NCI-H2107 treated with DMSO at 0.1 percent for 48 hours (cell line): ENCODE measurements around the gene UGT2A2.
A peak's percentile ranks its signal among the peaks of the same experiment; 100 is the strongest.
"Not testable (repeated sequence)": the region's sequence is repeated elsewhere in the genome, so short reads cannot be mapped to it uniquely, and the experiment has no call there.

Experiments used
- DNase-seq: peaks from one replicate; lab custom pipeline; 2025; ENCODE audit not compliant: unreplicated experiment; lab: John Stamatoyannopoulos, UW

UGT2A2 gene

GRCh38 chr4:69639542-69639941, at the start of gene UGT2A2:
UGT2A2 (minus strand) TSS chr4:69639642; CDS start chr4:69639640, 2 bp downstream.
- DNase-seq = no peak

DNA sequence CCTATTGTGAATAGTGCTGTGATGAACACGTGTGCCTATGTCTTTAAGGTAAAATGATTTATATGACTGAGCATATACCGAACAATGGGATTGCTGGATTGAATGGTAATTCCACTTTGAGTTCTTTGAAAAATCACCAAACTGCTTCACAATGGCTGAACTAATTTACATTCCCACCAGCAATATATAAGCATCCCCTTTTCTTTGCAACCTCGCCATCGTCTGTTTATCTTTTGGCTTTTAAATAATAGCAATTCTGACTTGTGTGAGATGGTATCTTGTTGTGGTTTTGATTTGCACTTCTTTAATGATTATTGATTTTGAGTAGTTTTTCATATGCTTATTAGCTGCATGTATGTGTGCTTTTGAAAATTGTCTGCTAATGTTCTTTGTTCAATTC, 45.4 kb upstream of the UGT2A2 start:
- no peak for DNase-seq

DNA sequence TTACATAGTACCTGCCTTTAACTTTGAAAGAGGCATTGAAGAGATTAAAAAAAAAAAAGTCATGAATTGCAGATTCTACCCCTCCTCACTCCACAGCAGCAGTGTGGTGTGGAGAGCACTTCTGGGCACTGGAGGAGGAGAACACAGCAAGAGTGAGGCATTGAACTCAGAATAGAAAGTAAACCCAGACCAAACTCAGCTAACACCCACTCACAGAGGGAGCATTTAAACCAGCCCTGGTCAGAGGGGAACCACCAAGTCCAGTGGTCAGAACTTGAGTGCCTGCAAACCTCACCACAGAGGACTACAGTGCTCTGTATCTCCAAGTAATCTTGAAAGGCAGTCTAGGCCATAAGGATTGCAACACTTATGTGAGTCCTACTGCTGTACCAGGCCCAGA, 29.2 kb upstream of the UGT2A2 start:
- no peak for DNase-seq

GRCh38 chr4:69664009-69664408, 24.6 kb upstream of the UGT2A2 start:
- DNase-seq = not testable (repeated sequence)

GRCh38 chr4:69661130-69661803, 21.8 kb upstream of the UGT2A2 start:
- DNase-seq = not testable (repeated sequence)

DNA sequence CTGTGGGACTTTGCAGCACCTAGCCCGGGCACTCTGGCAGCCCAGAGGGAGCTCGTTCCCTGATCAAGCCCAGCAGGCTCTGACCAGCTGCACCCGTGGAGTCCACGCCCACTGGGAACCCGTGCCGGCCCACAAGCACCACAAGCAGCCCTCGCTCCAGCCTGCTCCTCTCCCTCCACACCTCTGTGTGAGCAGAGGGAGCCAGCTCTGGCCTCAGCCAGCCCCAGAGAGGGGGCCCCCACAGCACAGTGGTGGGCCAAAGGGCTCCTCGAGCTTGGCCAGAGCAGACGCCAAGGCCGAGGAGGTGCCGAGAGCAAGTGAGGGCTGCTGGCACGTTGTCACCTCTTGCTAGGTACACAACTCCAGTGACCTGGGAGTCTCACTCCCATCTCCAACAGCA, 18.7 kb upstream of the UGT2A2 start:
- DNase-seq = no peak

DNA sequence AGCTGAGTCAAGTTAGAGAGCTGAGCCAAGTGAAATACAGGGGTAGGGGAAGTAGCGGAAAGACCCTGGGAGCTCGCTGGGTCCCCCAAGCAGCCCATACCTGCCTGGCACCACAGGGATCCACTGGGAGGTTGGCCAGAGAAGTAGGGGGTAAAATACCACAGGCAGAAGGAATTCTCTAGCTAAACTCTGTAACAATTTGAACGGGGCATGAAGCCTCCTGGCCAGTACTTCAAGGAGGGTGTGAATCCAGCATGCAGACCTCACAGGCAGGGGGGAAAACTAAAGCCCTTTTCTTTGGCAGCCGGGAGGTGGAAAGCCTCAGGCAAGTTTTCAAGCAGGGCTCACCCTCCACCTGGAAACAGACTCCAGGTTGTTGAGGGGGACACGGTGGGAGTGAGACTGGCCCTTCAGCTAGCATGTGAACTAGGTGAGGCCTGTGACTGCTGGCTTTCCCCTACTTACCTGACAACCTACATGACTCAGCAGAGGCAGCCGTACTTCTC, 17.3 kb upstream of the UGT2A2 start:
- DNase-seq = no peak

- no peak for DNase-seq
Measured at GRCh38 chr4:69653147-69653546, 13.7 kb upstream of the UGT2A2 start, which contains the start of gene UGT2A1. UGT2A1 (minus strand) TSS chr4:69653247; CDS start chr4:69647644, 5,603 bp downstream.

- DNase-seq = no peak
Measured at GRCh38 chr4:69650872-69651271, 11.4 kb upstream of the UGT2A2 start.

GRCh38 chr4:69649629-69650028, 10.2 kb upstream of the UGT2A2 start:
- DNase-seq = no peak

- DNase-seq = no peak
Measured at GRCh38 chr4:69649207-69649606, 9.8 kb upstream of the UGT2A2 start.

GRCh38 chr4:69642961-69643360, 3.5 kb upstream of the UGT2A2 start:
- no peak for DNase-seq

GRCh38 chr4:69640289-69640688, 847 bp upstream of the UGT2A2 start:
- DNase-seq = no peak

- DNase-seq = peak; percentile 43
Measured at GRCh38 chr4:69617083-69617694, 22.3 kb downstream of the UGT2A2 start.

- DNase-seq = no peak
Measured at GRCh38 chr4:69610484-69610883, 29.0 kb downstream of the UGT2A2 start.

DNA sequence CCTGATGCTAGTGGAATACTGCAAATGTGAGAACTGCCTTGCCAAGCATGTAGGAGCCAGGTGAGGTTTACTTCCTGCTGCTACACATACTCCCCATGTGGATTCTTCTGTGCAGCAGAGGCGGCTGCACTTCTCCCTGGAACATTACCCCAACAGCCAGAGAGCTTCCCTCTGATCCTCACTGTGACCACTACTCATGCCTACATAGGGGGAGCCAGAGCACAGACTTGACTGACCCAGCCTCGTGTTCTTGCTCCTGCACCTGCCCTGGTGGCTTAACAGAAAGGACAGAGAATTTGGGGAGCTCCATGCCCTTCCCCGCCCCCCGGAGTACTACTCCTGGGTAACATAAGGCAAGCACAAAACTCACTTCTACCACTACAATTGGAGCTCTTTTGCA, 38.4 kb downstream of the UGT2A2 start:
- DNase-seq = peak; percentile 9

DNA sequence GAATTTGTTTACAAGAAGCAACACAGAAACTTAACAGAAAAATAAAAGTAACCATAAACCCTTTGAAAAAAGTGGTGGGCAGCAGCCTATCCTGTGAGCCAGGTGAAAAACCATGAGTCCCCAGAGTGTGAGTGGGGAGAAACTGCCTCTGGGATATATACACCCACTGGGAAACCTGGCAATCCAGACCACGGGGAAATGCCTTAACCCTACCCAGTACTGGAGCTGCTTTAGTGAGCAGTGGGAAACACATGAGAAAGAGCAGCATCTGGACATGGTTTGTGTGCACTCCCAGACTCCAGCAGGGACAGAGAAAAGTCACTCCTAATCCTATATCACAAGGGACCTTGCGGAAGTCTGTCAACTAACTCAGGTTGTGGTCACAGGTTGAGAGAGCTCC, 39.4 kb downstream of the UGT2A2 start:
- DNase-seq = no peak

GRCh38 chr4:69594382-69594781, 45.1 kb downstream of the UGT2A2 start:
- no peak for DNase-seq

- no peak for DNase-seq
Measured at GRCh38 chr4:69591364-69591763, 48.1 kb downstream of the UGT2A2 start.

DNA sequence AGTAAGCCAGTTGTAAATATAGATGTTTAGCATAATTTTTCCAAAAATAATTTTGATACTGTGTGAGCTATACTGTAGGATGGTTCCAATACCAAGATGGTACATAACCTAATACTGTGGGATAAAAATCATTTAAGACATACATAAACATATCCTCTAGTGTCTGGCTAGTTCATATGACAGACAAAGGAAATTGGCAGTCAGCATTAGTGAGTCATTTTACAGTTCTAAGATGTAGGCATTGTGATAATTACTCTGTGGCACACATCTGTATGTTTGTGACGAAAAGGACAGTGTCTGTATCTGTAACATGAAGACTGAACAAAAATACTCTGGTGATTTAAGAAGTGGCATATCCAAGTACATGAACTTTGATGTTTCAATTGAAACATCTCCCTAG, 49.6 kb downstream of the UGT2A2 start:
- no peak for DNase-seq

DNA sequence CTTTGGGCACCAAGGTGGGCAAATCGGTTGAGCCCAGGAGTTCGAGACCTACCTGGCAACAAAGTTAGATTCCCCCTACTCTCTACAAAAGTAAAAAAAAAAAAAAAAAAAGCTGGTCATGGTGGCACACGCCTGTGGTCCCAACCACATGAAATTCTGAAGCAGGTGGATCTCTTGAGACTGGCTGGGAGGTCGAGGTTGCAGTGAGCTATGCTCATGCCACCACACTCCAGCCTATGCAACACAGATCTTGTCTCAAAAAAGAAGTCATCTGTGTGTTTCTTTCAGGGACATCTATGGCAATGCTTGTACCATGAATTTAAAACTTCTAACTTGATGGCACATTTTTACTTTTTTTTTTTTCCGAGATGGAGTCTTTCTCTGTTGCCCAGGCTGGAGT, 55.3 kb downstream of the UGT2A2 start:
- no peak for DNase-seq

DNA sequence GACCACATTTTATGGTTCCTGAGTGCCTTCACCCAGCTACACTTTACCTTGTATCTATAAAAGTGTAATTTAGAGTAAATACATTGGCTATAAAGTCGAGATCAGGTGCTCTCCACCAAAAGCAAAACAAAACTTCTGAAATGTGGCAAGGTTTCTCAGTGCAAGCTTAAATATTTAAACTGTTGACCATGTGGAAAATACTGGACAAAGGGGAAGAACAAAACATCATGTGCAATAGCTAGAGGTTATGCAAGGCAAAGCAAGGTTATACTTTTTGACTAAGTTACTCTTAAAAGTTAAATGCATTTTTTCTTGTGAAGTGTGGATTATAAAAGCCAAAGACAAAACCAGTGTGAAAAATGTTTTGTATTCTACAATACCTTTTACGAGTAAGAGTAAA, 55.9 kb downstream of the UGT2A2 start:
- DNase-seq = no peak

DNA sequence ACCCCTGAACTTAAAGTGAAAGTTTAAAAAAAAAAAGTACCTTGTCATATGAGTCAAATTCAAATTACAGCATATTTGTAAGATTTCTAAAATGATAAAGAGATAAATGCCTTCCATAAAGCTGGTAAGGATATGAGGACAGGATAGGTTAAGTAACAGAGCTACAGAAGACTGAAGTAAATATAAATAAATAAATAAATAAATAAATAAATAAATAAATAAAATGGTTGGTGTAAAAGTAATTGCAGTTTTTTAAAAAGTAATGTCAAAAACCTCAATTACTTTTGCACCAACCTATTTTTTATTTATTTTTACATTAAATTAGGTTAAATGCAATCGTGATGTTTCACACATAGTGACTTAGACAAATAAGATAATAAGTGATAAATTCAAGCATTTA, 62.2 kb downstream of the UGT2A2 start:
- no peak for DNase-seq
